Activated CD4-positive, alpha-beta memory T cell treated with anti-CD3 and anti-CD28 coated beads, Interleukin-2, amount 10 ng/mL, durations not matched to agents 7 days and 5 days (primary cell): ENCODE data around the gene WASF2. TPM values are rescaled to one million over a fixed set of nuclear protein-coding genes. Genes with fewer than 3 reads are reported as not detected.
"Not testable (repeated sequence)": the region's sequence is repeated elsewhere in the genome, so short reads cannot be mapped to it uniquely, and the experiment has no call there.

ENCODE experiments used
- CTCF ChIA-PET: fragments of 350-600 bp; sonication (Branson Sonifier 250); formaldehyde crosslinking; loops from one replicate; lab custom pipeline; 2021; ENCODE audit warnings: antibody characterized with exemption, inconsistent platforms; lab: Charles Lee
- POLR2A ChIA-PET: fragments of 350-600 bp; sonication (Branson Sonifier 250); formaldehyde crosslinking; loops from one replicate; lab custom pipeline; 2021; ENCODE audit warnings: antibody characterized with exemption; lab: Charles Lee
- DNase-seq: peaks from one replicate; pipeline ENCODE4 v3.0.0-alpha.2; 2020
- H3K27ac Mint-ChIP-seq: one replicate; pipeline ENCODE4 v1.8.0; 2021; ENCODE audit warnings: mild to moderate bottlenecking, mixed read lengths
- H3K27me3 Mint-ChIP-seq: one replicate; pipeline ENCODE4 v1.8.0; 2021; ENCODE audit warnings: mixed read lengths
- H3K36me3 Mint-ChIP-seq: one replicate; pipeline ENCODE4 v1.8.0; 2021; ENCODE audit warnings: low read depth, mixed read lengths
- H3K4me1 Mint-ChIP-seq: one replicate; pipeline ENCODE4 v1.8.0; 2021; ENCODE audit warnings: mixed read lengths
- H3K4me3 Mint-ChIP-seq: one replicate; pipeline ENCODE4 v1.8.0; 2021; ENCODE audit warnings: mild to moderate bottlenecking, mixed read lengths
- H3K9me3 Mint-ChIP-seq: one replicate; pipeline ENCODE4 v1.8.0; 2021; ENCODE audit warnings: mixed read lengths
- total RNA-seq, 2 experiments: library from RNA; stranded (reverse); gene quantifications; one replicate each; pipeline ENCODE4 v1.2.3, GENCODE V29; 2021

The WASF2 gene
- total RNA-seq, 2 experiments from 2014 or later: 150 TPM

GRCh38 chr1:27405598-27406361 lies 84.2 kb downstream of the WASF2 start:
- peaks cover 35% of the 10 kb centered on the region for H3K36me3 Mint-ChIP-seq
- POLR2A ChIA-PET: interaction anchor here (0.9 kb wide), 1 partner anchor 13 kb away, joined by 3 read pairs; no protein-coding TSS in a partner anchor
- not testable (repeated sequence) for H3K4me3 Mint-ChIP-seq, DNase-seq, H3K27me3 Mint-ChIP-seq, H3K4me1 Mint-ChIP-seq, H3K9me3 Mint-ChIP-seq, H3K27ac Mint-ChIP-seq
- CTCF ChIA-PET: interaction anchor here (0.6 to 1.5 kb wide), 4 partner anchors 9 to 109 kb away, joined by 3 to 8 read pairs (median 4); no protein-coding TSS in a partner anchor

GRCh38 chr1:27405074-27405473 lies 84.9 kb downstream of the WASF2 start:
- no peak overlapping the region for H3K27ac Mint-ChIP-seq
- DNase-seq: no peak
- no peak overlapping the region for H3K4me3 Mint-ChIP-seq
- peaks cover 28% of the 10 kb centered on the region for H3K36me3 Mint-ChIP-seq
- no peaks in the 10 kb centered on the region for H3K9me3 Mint-ChIP-seq
- ChIA-PET POLR2A (interaction anchor here (0.9 kb wide), 1 partner anchor 13 kb away, joined by 3 read pairs; no protein-coding TSS in a partner anchor), CTCF (interaction anchor here (1.0 to 1.5 kb wide), 3 partner anchors 9 to 72 kb away, joined by 3 to 8 read pairs (median 3); no protein-coding TSS in a partner anchor)
- no peaks in the 10 kb centered on the region for H3K27me3 Mint-ChIP-seq
- peaks cover 3% of the 10 kb centered on the region for H3K4me1 Mint-ChIP-seq

- Mint-ChIP-seq H3K9me3 (no peaks in the 10 kb centered on the region), H3K27me3 (no peaks in the 10 kb centered on the region), H3K4me3 (no peak overlapping the region), H3K4me1 (peaks cover 3% of the 10 kb centered on the region), H3K27ac (no peak overlapping the region), H3K36me3 (peaks cover 22% of the 10 kb centered on the region)
- ChIA-PET POLR2A (interaction anchor here (1.7 kb wide), 1 partner anchor 86 kb away, joined by 5 read pairs; the partner anchor contains the start of gene WASF2), CTCF (interaction anchor here (1.1 to 1.7 kb wide), 5 partner anchors 9 to 265 kb away, joined by 3 to 4 read pairs (median 3); no protein-coding TSS in a partner anchor)
- DNase-seq: no peak
Measured at GRCh38 chr1:27403931-27404330, 86.0 kb downstream of the WASF2 start.

GRCh38 chr1:27403065-27403726 lies 86.8 kb downstream of the WASF2 start:
- no peak overlapping the region for H3K27ac Mint-ChIP-seq
- ChIA-PET POLR2A (interaction anchor here (1.7 kb wide), 1 partner anchor 87 kb away, joined by 5 read pairs; the partner anchor contains the start of gene WASF2), CTCF (interaction anchor here (0.7 to 2.5 kb wide), 10 partner anchors 10 to 266 kb away, joined by 3 to 12 read pairs (median 3); partner anchors contain the start of gene AHDC1)
- peaks cover 15% of the 10 kb centered on the region for H3K36me3 Mint-ChIP-seq
- H3K4me3 Mint-ChIP-seq: no peak overlapping the region
- no peaks in the 10 kb centered on the region for H3K9me3 Mint-ChIP-seq
- H3K4me1 Mint-ChIP-seq: peaks cover 3% of the 10 kb centered on the region
- no peaks in the 10 kb centered on the region for H3K27me3 Mint-ChIP-seq
- no peak for DNase-seq

GRCh38 chr1:27402349-27402754 lies 87.6 kb downstream of the WASF2 start:
- ChIA-PET POLR2A (interaction anchor here (1.1 to 1.6 kb wide), 3 partner anchors 45 to 260 kb away, joined by 3 to 4 read pairs (median 4); partner anchors contain the start of gene WASF2), CTCF (interaction anchor here (0.7 to 2.5 kb wide), 10 partner anchors 9 to 267 kb away, joined by 3 to 12 read pairs (median 4); partner anchors contain the start of gene AHDC1)
- Mint-ChIP-seq H3K27ac (no peak overlapping the region), H3K27me3 (no peaks in the 10 kb centered on the region), H3K4me1 (peaks cover 3% of the 10 kb centered on the region), H3K36me3 (peaks cover 6% of the 10 kb centered on the region), H3K9me3 (no peaks in the 10 kb centered on the region), H3K4me3 (no peak overlapping the region)
- no peak for DNase-seq

- H3K4me3 Mint-ChIP-seq: no peak overlapping the region
- CTCF ChIA-PET: interaction anchor here (0.7 to 2.5 kb wide), 5 partner anchors 13 to 269 kb away, joined by 3 to 12 read pairs (median 4); no protein-coding TSS in a partner anchor
- peaks cover 3% of the 10 kb centered on the region for H3K4me1 Mint-ChIP-seq
- no peaks in the 10 kb centered on the region for H3K36me3 Mint-ChIP-seq
- no peak overlapping the region for H3K27ac Mint-ChIP-seq
- DNase-seq: no peak
- POLR2A ChIA-PET: interaction anchor here (1.6 kb wide), 1 partner anchor 262 kb away, joined by 4 read pairs; no protein-coding TSS in a partner anchor
- no peaks in the 10 kb centered on the region for H3K9me3 Mint-ChIP-seq
- H3K27me3 Mint-ChIP-seq: no peaks in the 10 kb centered on the region
Measured at GRCh38 chr1:27400963-27401341, 89.0 kb downstream of the WASF2 start.

GRCh38 chr1:27400082-27400962 lies 89.6 kb downstream of the WASF2 start:
- Mint-ChIP-seq H3K9me3 (no peaks in the 10 kb centered on the region), H3K4me3 (no peak overlapping the region), H3K27me3 (no peaks in the 10 kb centered on the region), H3K4me1 (peaks cover 7% of the 10 kb centered on the region), H3K36me3 (no peaks in the 10 kb centered on the region), H3K27ac (no peak overlapping the region)
- DNase-seq: no peak
- ChIA-PET CTCF (no interaction called here), POLR2A (interaction anchor here (1.8 kb wide), 1 partner anchor 100 kb away, joined by 4 read pairs; no protein-coding TSS in a partner anchor)

GRCh38 chr1:27399251-27400025 lies 90.5 kb downstream of the WASF2 start:
- Mint-ChIP-seq H3K4me1 (peaks cover 10% of the 10 kb centered on the region), H3K36me3 (no peaks in the 10 kb centered on the region), H3K27ac (no peak overlapping the region), H3K4me3 (no peak overlapping the region), H3K9me3 (no peaks in the 10 kb centered on the region), H3K27me3 (no peaks in the 10 kb centered on the region)
- CTCF ChIA-PET: interaction anchor here (1.1 to 6.6 kb wide), 4 partner anchors 67 to 270 kb away, joined by 4 to 133 read pairs (median 4); no protein-coding TSS in a partner anchor
- DNase-seq: no peak
- POLR2A ChIA-PET: interaction anchor here (1.8 kb wide), 1 partner anchor 99 kb away, joined by 4 read pairs; no protein-coding TSS in a partner anchor

- H3K4me1 Mint-ChIP-seq: peaks cover 8% of the 10 kb centered on the region
- H3K9me3 Mint-ChIP-seq: no peaks in the 10 kb centered on the region
- H3K27me3 Mint-ChIP-seq: no peaks in the 10 kb centered on the region
- H3K27ac Mint-ChIP-seq: no peak overlapping the region
- ChIA-PET CTCF (interaction anchor here (1.1 to 6.6 kb wide), 7 partner anchors 11 to 271 kb away, joined by 3 to 133 read pairs (median 4); no protein-coding TSS in a partner anchor), POLR2A (interaction anchor here (0.9 to 1.8 kb wide), 4 partner anchors 92 to 264 kb away, joined by 3 to 5 read pairs (median 4); no protein-coding TSS in a partner anchor)
- no peak overlapping the region for H3K4me3 Mint-ChIP-seq
- no peaks in the 10 kb centered on the region for H3K36me3 Mint-ChIP-seq
- DNase-seq: no peak
Measured at GRCh38 chr1:27398405-27399149, 91.4 kb downstream of the WASF2 start.

- peaks cover 12% of the 10 kb centered on the region for H3K4me1 Mint-ChIP-seq
- H3K4me3 Mint-ChIP-seq: no peak overlapping the region
- no peak for DNase-seq
- CTCF ChIA-PET: interaction anchor here (0.7 to 6.6 kb wide), 12 partner anchors 10 to 272 kb away, joined by 3 to 133 read pairs (median 4); partner anchors contain the start of gene MAP3K6
- no peaks in the 10 kb centered on the region for H3K36me3 Mint-ChIP-seq
- no peaks in the 10 kb centered on the region for H3K27me3 Mint-ChIP-seq
- POLR2A ChIA-PET: interaction anchor here (0.9 to 4.9 kb wide), 5 partner anchors 32 to 265 kb away, joined by 3 to 24 read pairs (median 4); partner anchors contain the start of gene MAP3K6
- no peak overlapping the region for H3K27ac Mint-ChIP-seq
- H3K9me3 Mint-ChIP-seq: no peaks in the 10 kb centered on the region
Measured at GRCh38 chr1:27397749-27398148, 92.2 kb downstream of the WASF2 start.
